HL-60 (cell line): ENCODE results near the gene EGFR.

Experiments used
- GABPA ChIP-seq: IDR thresholded peaks from 2 replicates; pipeline ENCODE4 v1.6.1; 2012; ENCODE audit warnings: low read depth
- TF ChIP-seq, protein P1 (sequence below): IDR thresholded peaks from one replicate; pipeline ENCODE4 v1.5.1; 2011; ENCODE audit warnings: low read length, control low read depth, inconsistent platforms; ENCODE audit not compliant: insufficient read depth

DNA sequence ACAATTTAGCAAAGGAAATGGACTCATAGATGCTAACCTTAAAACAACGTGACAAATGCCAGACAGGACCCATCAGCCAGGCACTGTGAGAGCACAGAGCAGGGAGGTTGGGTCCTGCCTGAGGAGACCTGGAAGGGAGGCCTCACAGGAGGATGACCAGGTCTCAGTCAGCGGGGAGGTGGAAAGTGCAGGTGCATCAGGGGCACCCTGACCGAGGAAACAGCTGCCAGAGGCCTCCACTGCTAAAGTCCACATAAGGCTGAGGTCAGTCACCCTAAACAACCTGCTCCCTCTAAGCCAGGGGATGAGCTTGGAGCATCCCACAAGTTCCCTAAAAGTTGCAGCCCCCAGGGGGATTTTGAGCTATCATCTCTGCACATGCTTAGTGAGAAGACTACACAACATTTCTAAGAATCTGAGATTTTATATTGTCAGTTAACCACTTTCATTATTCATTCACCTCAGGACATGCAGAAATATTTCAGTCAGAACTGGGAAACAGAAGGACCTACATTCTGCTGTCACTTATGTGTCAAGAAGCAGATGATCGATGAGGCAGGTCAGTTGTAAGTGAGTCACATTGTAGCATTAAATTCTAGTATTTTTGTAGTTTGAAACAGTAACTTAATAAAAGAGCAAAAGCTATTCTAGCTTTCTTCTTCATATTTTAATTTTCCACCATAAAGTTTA lies 188.8 kb downstream of the EGFR start:
- TF ChIP-seq, protein P1, sequence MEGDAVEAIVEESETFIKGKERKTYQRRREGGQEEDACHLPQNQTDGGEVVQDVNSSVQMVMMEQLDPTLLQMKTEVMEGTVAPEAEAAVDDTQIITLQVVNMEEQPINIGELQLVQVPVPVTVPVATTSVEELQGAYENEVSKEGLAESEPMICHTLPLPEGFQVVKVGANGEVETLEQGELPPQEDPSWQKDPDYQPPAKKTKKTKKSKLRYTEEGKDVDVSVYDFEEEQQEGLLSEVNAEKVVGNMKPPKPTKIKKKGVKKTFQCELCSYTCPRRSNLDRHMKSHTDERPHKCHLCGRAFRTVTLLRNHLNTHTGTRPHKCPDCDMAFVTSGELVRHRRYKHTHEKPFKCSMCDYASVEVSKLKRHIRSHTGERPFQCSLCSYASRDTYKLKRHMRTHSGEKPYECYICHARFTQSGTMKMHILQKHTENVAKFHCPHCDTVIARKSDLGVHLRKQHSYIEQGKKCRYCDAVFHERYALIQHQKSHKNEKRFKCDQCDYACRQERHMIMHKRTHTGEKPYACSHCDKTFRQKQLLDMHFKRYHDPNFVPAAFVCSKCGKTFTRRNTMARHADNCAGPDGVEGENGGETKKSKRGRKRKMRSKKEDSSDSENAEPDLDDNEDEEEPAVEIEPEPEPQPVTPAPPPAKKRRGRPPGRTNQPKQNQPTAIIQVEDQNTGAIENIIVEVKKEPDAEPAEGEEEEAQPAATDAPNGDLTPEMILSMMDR: no peak
- no peak for TF ChIP-seq GABPA
